ENCODE measurements around the gene TRMT2A.

TRMT2A gene

GRCh38 chr22:20102203-20102780, 14.7 kb downstream of the TRMT2A start:
- H3K9me3 ChIP-seq (ENCODE audit: insufficient read depth, low read depth, low read length): no peaks in the 10 kb centered on the region
- no peak overlapping the region for H3K4me3 ChIP-seq (ENCODE audit: low read length)
- H3K4me1 ChIP-seq (ENCODE audit: insufficient read depth, low read length): peaks cover 4% of the 10 kb centered on the region; the same call in 1 of the 2 replicates
- H3K9ac ChIP-seq (ENCODE audit: low read depth, low read length): no peak overlapping the region
- no peak overlapping the region for H3K27ac ChIP-seq (ENCODE audit: low read length)
- peaks cover 93% of the 10 kb centered on the region for H3K36me3 ChIP-seq (ENCODE audit: insufficient read depth, low read depth, low read length)
- H3K27me3 ChIP-seq (ENCODE audit: insufficient read depth, low read length): no peaks in the 10 kb centered on the region

DNA sequence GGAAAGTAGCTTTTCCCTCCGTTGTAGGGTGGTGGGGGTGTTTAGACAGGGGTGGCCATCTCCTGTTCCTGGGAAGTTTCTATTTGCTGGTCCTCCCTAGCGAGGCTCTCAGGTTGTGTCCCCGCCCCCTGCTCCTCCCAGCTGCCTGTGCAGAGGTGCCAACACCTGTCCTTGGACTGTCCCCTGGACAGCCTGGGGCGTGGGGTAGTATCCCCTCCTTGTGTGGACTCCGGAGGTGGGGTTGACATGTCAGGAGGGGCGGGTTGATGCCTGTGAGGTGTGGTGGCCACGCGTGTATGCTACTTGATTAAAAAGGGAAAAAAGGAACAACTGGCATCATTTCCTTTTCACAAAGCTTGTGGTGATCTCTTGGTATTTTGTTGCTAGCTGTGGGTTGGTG, 15.4 kb downstream of the TRMT2A start:
- no peaks in the 10 kb centered on the region for H3K27me3 ChIP-seq (ENCODE audit: insufficient read depth, low read length)
- H3K4me3 ChIP-seq (ENCODE audit: low read length): no peak overlapping the region
- H3K9me3 ChIP-seq (ENCODE audit: insufficient read depth, low read depth, low read length): no peaks in the 10 kb centered on the region
- H3K27ac ChIP-seq (ENCODE audit: low read length): no peak overlapping the region
- H3K4me1 ChIP-seq (ENCODE audit: insufficient read depth, low read length): peaks cover 4% of the 10 kb centered on the region; the same call in 1 of the 2 replicates
- peaks cover 93% of the 10 kb centered on the region for H3K36me3 ChIP-seq (ENCODE audit: insufficient read depth, low read depth, low read length)
- H3K9ac ChIP-seq (ENCODE audit: low read depth, low read length): no peak overlapping the region

GRCh38 chr22:20099099-20099711, 17.8 kb downstream of the TRMT2A start:
- Histone ChIP-seq H3K27me3 (ENCODE audit: insufficient read depth, low read length) (no peaks in the 10 kb centered on the region), H3K9ac (ENCODE audit: low read depth, low read length) (no peak overlapping the region), H3K9me3 (ENCODE audit: insufficient read depth, low read depth, low read length) (no peaks in the 10 kb centered on the region), H3K36me3 (ENCODE audit: insufficient read depth, low read depth, low read length) (peaks cover 93% of the 10 kb centered on the region), H3K4me1 (ENCODE audit: insufficient read depth, low read length) (peaks cover 4% of the 10 kb centered on the region; the same call in 1 of the 2 replicates), H3K4me3 (ENCODE audit: low read length) (no peak overlapping the region), H3K27ac (ENCODE audit: low read length) (no peak overlapping the region)

DNA sequence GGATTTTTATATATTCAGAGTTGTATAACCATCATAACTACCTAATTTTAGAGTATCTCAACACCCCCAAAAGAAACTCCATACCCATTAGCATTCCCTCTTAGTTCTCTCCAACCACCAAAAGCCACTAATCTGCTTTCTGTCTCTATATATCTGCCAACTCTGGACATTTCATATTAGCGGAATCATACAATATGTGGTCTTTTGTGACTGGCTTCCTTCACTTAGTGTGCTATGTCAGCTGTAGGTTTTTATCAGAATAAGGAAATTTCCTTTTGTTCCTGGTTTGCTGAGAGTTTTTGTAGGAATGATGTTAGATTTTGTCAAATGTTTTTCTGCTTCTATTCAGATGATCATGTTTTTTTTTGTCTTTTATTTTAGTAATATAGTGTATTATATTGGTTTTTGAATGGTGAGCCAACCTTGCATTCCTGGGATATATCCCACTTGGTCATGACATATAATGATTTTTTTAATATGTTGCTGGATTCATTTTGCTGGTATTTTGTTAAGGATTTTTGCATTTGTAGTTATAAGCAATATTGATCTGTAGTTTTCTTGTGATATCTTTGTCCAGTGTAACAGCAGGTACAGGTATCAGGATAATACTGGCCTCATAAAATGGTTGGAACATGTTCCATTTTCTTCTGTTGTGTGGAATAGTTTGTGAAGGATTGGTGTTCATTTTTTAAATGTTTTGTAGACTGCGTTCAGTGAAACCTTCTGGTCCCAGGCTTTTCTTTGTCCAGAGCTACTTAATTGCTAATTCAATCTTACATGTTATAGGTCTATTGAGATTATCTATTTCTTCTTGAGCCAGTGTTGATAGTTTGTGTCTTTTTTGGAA, 20.2 kb downstream of the TRMT2A start:
- Histone ChIP-seq H3K9me3 (ENCODE audit: insufficient read depth, low read depth, low read length) (no peaks in the 10 kb centered on the region), H3K4me1 (ENCODE audit: insufficient read depth, low read length) (peaks cover 4% of the 10 kb centered on the region; the same call in 1 of the 2 replicates), H3K36me3 (ENCODE audit: insufficient read depth, low read depth, low read length) (peaks cover 95% of the 10 kb centered on the region)

GRCh38 chr22:20095521-20095920, 21.5 kb downstream of the TRMT2A start:
- Histone ChIP-seq H3K4me3 (ENCODE audit: low read length) (no peak overlapping the region), H3K9ac (ENCODE audit: low read depth, low read length) (no peak overlapping the region), H3K4me1 (ENCODE audit: insufficient read depth, low read length) (peaks cover under 1% of the 10 kb centered on the region; the same call in 1 of the 2 replicates), H3K9me3 (ENCODE audit: insufficient read depth, low read depth, low read length) (no peaks in the 10 kb centered on the region), H3K36me3 (ENCODE audit: insufficient read depth, low read depth, low read length) (peaks cover 97% of the 10 kb centered on the region), H3K27me3 (ENCODE audit: insufficient read depth, low read length) (no peaks in the 10 kb centered on the region), H3K27ac (ENCODE audit: low read length) (no peak overlapping the region)

More for the DNA sequence above, 20.2 kb downstream of the TRMT2A start:
- Histone ChIP-seq H3K4me3 (ENCODE audit: low read length) (no peak overlapping the region), H3K27me3 (ENCODE audit: insufficient read depth, low read length) (no peaks in the 10 kb centered on the region), H3K27ac (ENCODE audit: low read length) (no peak overlapping the region), H3K9ac (ENCODE audit: low read depth, low read length) (no peak overlapping the region)

DNA sequence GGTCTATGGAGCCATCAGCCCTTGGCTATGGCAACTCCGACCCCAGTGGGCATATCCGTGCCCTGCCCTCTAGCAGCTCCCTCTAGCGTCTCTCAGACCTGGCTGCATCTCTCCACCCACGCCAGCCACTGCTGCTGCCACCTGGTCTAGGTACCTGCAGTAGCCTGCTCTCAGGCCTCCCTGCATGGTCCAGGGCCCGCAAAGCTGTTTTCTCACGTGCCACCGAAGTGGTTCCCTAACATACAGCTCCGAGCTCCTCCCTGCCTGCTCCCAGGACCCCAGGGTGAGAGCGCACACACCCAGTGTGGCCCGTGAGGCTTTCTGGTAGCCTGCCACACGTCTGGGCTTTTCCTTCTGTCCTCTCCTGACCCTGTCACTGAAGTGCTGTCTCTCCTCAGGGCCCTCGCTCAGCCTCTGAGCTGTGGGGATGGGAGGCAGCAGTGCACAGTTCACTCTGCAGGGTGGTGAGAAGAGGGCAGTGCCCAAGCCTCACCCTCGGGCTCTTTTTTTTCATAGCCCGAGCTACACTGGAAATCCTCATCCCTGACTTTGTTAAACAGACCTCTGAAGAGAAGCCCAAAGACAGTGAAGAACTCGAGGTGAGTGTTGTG, 22.7 kb downstream of the TRMT2A start:
- no peaks in the 10 kb centered on the region for H3K4me1 ChIP-seq (ENCODE audit: insufficient read depth, low read length)
- no peaks in the 10 kb centered on the region for H3K9me3 ChIP-seq (ENCODE audit: insufficient read depth, low read depth, low read length)
- H3K9ac ChIP-seq (ENCODE audit: low read depth, low read length): no peak overlapping the region

GRCh38 chr22:20093418-20094196, 23.4 kb downstream of the TRMT2A start:
- Histone ChIP-seq H3K4me3 (ENCODE audit: low read length) (no peak overlapping the region), H3K9ac (ENCODE audit: low read depth, low read length) (no peak overlapping the region), H3K9me3 (ENCODE audit: insufficient read depth, low read depth, low read length) (no peaks in the 10 kb centered on the region), H3K4me1 (ENCODE audit: insufficient read depth, low read length) (no peaks in the 10 kb centered on the region), H3K27ac (ENCODE audit: low read length) (no peak overlapping the region), H3K36me3 (ENCODE audit: insufficient read depth, low read depth, low read length) (peaks cover 97% of the 10 kb centered on the region), H3K27me3 (ENCODE audit: insufficient read depth, low read length) (no peaks in the 10 kb centered on the region)

More for the DNA sequence above, 22.7 kb downstream of the TRMT2A start:
- Histone ChIP-seq H3K27me3 (ENCODE audit: insufficient read depth, low read length) (no peaks in the 10 kb centered on the region), H3K27ac (ENCODE audit: low read length) (no peak overlapping the region), H3K36me3 (ENCODE audit: insufficient read depth, low read depth, low read length) (peaks cover 97% of the 10 kb centered on the region), H3K4me3 (ENCODE audit: low read length) (no peak overlapping the region)

DNA sequence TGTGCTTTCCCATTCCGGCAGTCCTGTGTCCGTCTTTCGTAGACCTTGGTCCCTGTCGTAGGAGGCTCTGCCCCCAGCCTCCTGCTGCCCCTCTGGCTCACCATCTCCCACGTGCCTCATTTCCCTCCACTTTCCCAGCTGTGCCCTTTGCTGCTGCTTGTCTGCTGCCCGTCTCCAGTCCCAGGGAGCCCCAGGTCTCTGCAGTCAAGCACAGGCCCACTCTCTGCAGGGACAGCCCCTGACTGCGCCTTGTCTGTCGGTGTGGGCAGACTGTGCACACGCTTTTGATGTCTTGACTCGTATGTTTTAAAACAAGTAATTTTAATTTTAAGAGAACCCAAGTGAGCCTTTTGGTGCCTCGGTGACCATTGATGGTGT, 24.6 kb downstream of the TRMT2A start:
- H3K36me3 ChIP-seq (ENCODE audit: insufficient read depth, low read depth, low read length): peaks cover 100% of the 10 kb centered on the region

DNA sequence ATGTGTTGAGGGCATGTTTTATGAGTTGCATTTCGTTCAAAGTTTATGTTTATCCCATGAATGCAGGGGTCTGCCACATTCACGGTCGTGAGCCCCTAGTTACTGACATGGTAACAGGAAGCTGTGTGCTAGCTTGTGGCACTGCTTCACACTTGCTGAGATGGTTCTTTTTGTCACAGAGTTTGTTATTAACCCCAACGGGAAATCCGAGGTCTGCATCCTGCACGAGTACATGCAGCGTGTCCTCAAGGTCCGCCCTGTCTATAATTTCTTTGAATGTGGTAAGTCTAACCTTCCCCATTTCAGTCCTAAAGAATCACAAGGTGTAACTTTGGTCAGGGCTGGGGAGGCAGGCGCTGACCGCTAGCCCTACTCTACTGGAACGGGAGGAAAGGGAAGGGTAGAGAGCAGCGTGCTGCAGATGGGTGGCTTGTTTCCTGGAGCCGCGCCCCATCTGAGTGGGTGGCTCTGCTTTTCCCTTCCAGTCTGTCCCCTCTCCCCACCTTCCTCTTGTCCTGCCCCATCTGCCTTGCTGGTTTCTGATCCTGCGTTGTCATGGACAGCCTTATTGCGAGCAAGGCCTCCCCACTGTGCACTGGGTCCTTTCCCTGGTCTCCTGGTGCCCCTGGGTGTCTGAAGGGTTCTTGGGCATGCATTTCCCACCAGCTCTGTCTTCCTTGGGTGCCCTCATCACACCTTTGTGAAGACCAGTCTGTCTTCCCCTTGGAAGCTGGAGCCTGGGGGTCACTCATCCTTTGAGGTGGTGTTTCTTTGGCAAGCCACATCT, 25.1 kb downstream of the TRMT2A start:
- H3K4me3 ChIP-seq (ENCODE audit: low read length): no peak overlapping the region
- H3K36me3 ChIP-seq (ENCODE audit: insufficient read depth, low read depth, low read length): peaks cover 100% of the 10 kb centered on the region
- H3K9me3 ChIP-seq (ENCODE audit: insufficient read depth, low read depth, low read length): no peaks in the 10 kb centered on the region
- H3K4me1 ChIP-seq (ENCODE audit: insufficient read depth, low read length): no peaks in the 10 kb centered on the region
- H3K27ac ChIP-seq (ENCODE audit: low read length): no peak overlapping the region
- H3K27me3 ChIP-seq (ENCODE audit: insufficient read depth, low read length): no peaks in the 10 kb centered on the region
- no peak overlapping the region for H3K9ac ChIP-seq (ENCODE audit: low read depth, low read length)

More for the DNA sequence above, 24.6 kb downstream of the TRMT2A start:
- H3K4me1 ChIP-seq (ENCODE audit: insufficient read depth, low read length): no peaks in the 10 kb centered on the region
- no peaks in the 10 kb centered on the region for H3K27me3 ChIP-seq (ENCODE audit: insufficient read depth, low read length)
- H3K9ac ChIP-seq (ENCODE audit: low read depth, low read length): no peak overlapping the region
- no peak overlapping the region for H3K27ac ChIP-seq (ENCODE audit: low read length)
- no peak overlapping the region for H3K4me3 ChIP-seq (ENCODE audit: low read length)
- H3K9me3 ChIP-seq (ENCODE audit: insufficient read depth, low read depth, low read length): no peaks in the 10 kb centered on the region

DNA sequence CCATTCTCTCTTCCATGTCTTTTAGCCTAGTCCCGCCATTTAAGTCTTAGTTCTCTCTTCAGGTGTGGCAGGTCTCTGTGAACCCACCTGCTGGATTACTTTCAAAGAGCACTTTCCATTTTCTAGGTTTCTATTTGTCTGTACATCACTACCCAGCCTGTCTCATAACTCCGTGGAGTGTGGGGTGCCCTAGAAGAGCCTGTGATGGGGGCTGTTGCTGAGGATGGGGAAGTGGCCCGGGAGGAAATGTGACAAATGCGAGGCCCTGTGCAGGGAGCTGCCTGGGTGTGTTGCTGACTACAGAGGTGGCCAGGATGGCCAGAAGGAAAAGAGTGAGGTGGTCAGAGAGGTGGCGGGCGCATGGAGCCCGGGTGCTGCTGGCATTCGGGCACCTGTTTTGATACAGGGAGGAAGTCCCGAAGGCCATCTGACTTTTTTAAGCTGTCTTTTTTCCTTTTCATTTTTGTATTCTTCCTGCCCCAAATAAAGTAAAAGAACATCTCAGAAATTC, 26.2 kb downstream of the TRMT2A start:
- Histone ChIP-seq H3K4me1 (ENCODE audit: insufficient read depth, low read length) (no peaks in the 10 kb centered on the region), H3K27me3 (ENCODE audit: insufficient read depth, low read length) (no peaks in the 10 kb centered on the region), H3K27ac (ENCODE audit: low read length) (no peak overlapping the region), H3K36me3 (ENCODE audit: insufficient read depth, low read depth, low read length) (peaks cover 100% of the 10 kb centered on the region), H3K9me3 (ENCODE audit: insufficient read depth, low read depth, low read length) (no peaks in the 10 kb centered on the region), H3K9ac (ENCODE audit: low read depth, low read length) (no peak overlapping the region), H3K4me3 (ENCODE audit: low read length) (no peak overlapping the region)
